GM18526 (cell line): ENCODE data around the gene KHNYN.
A peak's percentile ranks its signal among the peaks of the same experiment; 100 is the strongest.

Source experiments
- POLR2A ChIP-seq: IDR thresholded peaks from 3 replicates; pipeline ENCODE4 v1.6.1; 2011; ENCODE audit not compliant: insufficient read length; ENCODE audit errors: extremely low read depth

Gene KHNYN

GRCh38 chr14:24429395-24430142, at the start of gene KHNYN, which contains the start of gene CBLN3:
KHNYN (plus strand) TSS chr14:24429954; CDS start chr14:24430731, 777 bp downstream.
CBLN3 (minus strand) TSS chr14:24429668; CDS start chr14:24429054, 614 bp downstream.
- peak; percentile 95 for TF ChIP-seq POLR2A

- TF ChIP-seq POLR2A: no peak
Observed at GRCh38 chr14:24381363-24382063, 48.2 kb upstream of the KHNYN start.

GRCh38 chr14:24382064-24382371, 47.7 kb upstream of the KHNYN start:
- no peak for TF ChIP-seq POLR2A

GRCh38 chr14:24384169-24384568, 45.6 kb upstream of the KHNYN start:
- TF ChIP-seq POLR2A: no peak

GRCh38 chr14:24385524-24385923, 44.2 kb upstream of the KHNYN start:
- TF ChIP-seq POLR2A: no peak

- TF ChIP-seq POLR2A: no peak
Observed at GRCh38 chr14:24387009-24387345, 42.8 kb upstream of the KHNYN start.

GRCh38 chr14:24388474-24389179, 41.1 kb upstream of the KHNYN start:
- TF ChIP-seq POLR2A: no peak

GRCh38 chr14:24389226-24389848, 40.4 kb upstream of the KHNYN start:
- no peak for TF ChIP-seq POLR2A

GRCh38 chr14:24390701-24391468, 38.9 kb upstream of the KHNYN start:
- no peak for TF ChIP-seq POLR2A

GRCh38 chr14:24392325-24393091, 37.2 kb upstream of the KHNYN start:
- TF ChIP-seq POLR2A: no peak

GRCh38 chr14:24394275-24394674, 35.5 kb upstream of the KHNYN start:
- TF ChIP-seq POLR2A: no peak

GRCh38 chr14:24395609-24396582, 33.9 kb upstream of the KHNYN start:
- no peak for TF ChIP-seq POLR2A

- no peak for TF ChIP-seq POLR2A
Observed at GRCh38 chr14:24397639-24398292, 32.0 kb upstream of the KHNYN start.

- TF ChIP-seq POLR2A: no peak
Observed at GRCh38 chr14:24398293-24398652, 31.5 kb upstream of the KHNYN start.
